IMR-90 (cell line): ENCODE results near the gene KRT6A.

Experiments
- CEBPB ChIP-seq: IDR thresholded peaks from 2 replicates; pipeline ENCODE4 v1.6.1; 2012; ENCODE audit warnings: low read depth, low read length, improper control_type of control experiment
- CHD1 ChIP-seq: IDR thresholded peaks from 2 replicates; pipeline ENCODE4 v1.6.1; 2012; ENCODE audit warnings: low read depth, low read length, improper control_type of control experiment
- ELK1 ChIP-seq: fragments of 150-350 bp; IDR thresholded peaks from 2 replicates; pipeline ENCODE4 v1.6.1; 2016; ENCODE audit warnings: low read depth, mild to moderate bottlenecking, low read length, moderate library complexity, borderline replicate concordance
- MAFK ChIP-seq: IDR thresholded peaks from 2 replicates; pipeline ENCODE4 v1.6.1; 2012; ENCODE audit warnings: low read depth, low read length, improper control_type of control experiment
- MXI1 ChIP-seq: IDR thresholded peaks from 2 replicates; pipeline ENCODE4 v1.6.1; 2012; ENCODE audit warnings: low read depth, mild to moderate bottlenecking, low read length, moderate library complexity, borderline replicate concordance
- POLR2A ChIP-seq: IDR thresholded peaks from 2 replicates; pipeline ENCODE4 v1.6.1; 2012; ENCODE audit warnings: mild to moderate bottlenecking, low read depth, low read length
- RAD21 ChIP-seq: IDR thresholded peaks from 2 replicates; pipeline ENCODE4 v1.6.1; 2012; ENCODE audit warnings: low read length, improper control_type of control experiment
- RCOR1 ChIP-seq: IDR thresholded peaks from 2 replicates; pipeline ENCODE4 v1.6.1; 2012; ENCODE audit warnings: mild to moderate bottlenecking, low read length, improper control_type of control experiment; ENCODE audit not compliant: insufficient replicate concordance
- RFX5 ChIP-seq: IDR thresholded peaks from 2 replicates; pipeline ENCODE4 v1.8.0; 2012; ENCODE audit warnings: low read depth, mild to moderate bottlenecking, low read length, moderate library complexity
- SMC3 ChIP-seq: fragments of 150-350 bp; IDR thresholded peaks from 2 replicates; pipeline ENCODE4 v1.6.1; 2016; ENCODE audit warnings: low read depth, mild to moderate bottlenecking, antibody characterized with exemption, low read length, moderate library complexity
- USF2 ChIP-seq: fragments of 150-350 bp; IDR thresholded peaks from 2 replicates; pipeline ENCODE4 v1.6.1; 2017; ENCODE audit warnings: mild to moderate bottlenecking, antibody characterized with exemption, low read length, low read depth
- TF ChIP-seq, protein P1 (sequence below): conservative IDR thresholded peaks from 2 replicates; pipeline ENCODE4 v1.5.1; 2012; ENCODE audit warnings: mild to moderate bottlenecking, low read depth, low read length, improper control_type of control experiment

GRCh38 chr12:52495389-52495788 is 2.3 kb upstream of the KRT6A start:
- TF ChIP-seq, protein P1, sequence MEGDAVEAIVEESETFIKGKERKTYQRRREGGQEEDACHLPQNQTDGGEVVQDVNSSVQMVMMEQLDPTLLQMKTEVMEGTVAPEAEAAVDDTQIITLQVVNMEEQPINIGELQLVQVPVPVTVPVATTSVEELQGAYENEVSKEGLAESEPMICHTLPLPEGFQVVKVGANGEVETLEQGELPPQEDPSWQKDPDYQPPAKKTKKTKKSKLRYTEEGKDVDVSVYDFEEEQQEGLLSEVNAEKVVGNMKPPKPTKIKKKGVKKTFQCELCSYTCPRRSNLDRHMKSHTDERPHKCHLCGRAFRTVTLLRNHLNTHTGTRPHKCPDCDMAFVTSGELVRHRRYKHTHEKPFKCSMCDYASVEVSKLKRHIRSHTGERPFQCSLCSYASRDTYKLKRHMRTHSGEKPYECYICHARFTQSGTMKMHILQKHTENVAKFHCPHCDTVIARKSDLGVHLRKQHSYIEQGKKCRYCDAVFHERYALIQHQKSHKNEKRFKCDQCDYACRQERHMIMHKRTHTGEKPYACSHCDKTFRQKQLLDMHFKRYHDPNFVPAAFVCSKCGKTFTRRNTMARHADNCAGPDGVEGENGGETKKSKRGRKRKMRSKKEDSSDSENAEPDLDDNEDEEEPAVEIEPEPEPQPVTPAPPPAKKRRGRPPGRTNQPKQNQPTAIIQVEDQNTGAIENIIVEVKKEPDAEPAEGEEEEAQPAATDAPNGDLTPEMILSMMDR, result no peak
- TF ChIP-seq CHD1, result no peak
- TF ChIP-seq MAFK, result no peak
- no peak for TF ChIP-seq SMC3
- no peak for TF ChIP-seq RAD21
- no peak for TF ChIP-seq RCOR1
- TF ChIP-seq POLR2A, result no peak
- TF ChIP-seq RFX5, result no peak
- TF ChIP-seq CEBPB, result no peak
- TF ChIP-seq ELK1, result no peak
- no peak for TF ChIP-seq MXI1
- TF ChIP-seq USF2, result no peak
